ENCODE data around the gene PRKN. TPM values are rescaled to one million over a fixed set of nuclear protein-coding genes. Genes with fewer than 3 reads are reported as not detected.

Gene PRKN
- total and polyA plus RNA-seq, 4 experiments from 2014 or later: 0.50 to 5.3 (median 2.9) TPM

DNA sequence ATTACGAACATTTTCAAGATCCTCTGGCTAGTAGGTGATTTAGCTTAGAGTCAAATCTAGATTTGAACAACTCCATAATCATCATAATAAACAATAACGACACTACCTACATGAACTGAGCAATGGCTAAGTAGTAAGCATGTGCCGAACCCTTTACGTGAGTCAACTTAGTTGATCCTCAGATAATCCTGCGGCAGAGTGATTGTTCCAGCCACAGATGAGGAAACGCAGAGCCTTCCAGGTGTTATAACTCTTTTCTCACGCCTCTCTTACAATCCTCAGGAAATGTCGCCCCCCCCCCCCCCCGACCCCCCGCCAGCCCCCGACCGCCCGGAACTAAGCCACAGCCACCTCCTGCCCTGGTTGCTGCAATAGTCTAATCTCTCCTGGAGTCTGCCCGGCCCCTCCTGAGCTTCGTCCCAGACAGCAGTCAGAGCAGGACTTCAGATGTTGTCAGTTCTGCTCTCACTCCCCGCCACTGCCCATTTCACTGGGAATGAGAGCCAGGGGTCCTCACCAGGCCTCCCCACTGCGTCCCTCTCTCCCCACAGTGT is 1312.2 kb downstream of the PRKN start:
- Mint-ChIP-seq H3K4me1 (peaks cover 0 to 4% (median 0%) of the 10 kb centered on the region in 4 donors), H3K27me3 (peaks cover 7 to 10% of the 10 kb centered on the region in 2 donors), H3K27ac (no peak overlapping the region), H3K36me3 (no peaks in the 10 kb centered on the region), H3K4me3 (no peak overlapping the region), H3K9me3 (peaks cover 0 to 1% (median 0%) of the 10 kb centered on the region in 8 donors)
- DNase-seq: no peak
- Histone ChIP-seq H3K4me3 (ENCODE audit: low read length in 2 of 2) (no peak overlapping the region), H3K36me3 (ENCODE audit: insufficient read depth, low read length) (no peaks in the 10 kb centered on the region), H3K27me3 (ENCODE audit: insufficient read depth, low read length) (no peaks in the 10 kb centered on the region), H3K27ac (ENCODE audit: low read depth, low read length) (no peak overlapping the region), H3K4me1 (ENCODE audit: insufficient read depth, low read length) (no peaks in the 10 kb centered on the region), H3K9me3 (ENCODE audit: control insufficient read depth in 1 of 2, low read length in 2 of 2) (no peaks in the 10 kb centered on the region)
- intact Hi-C loops (cut with micrococcal nuclease): no loop called here
- ChIA-PET CTCF (ENCODE audit: partially characterized antibody) (no interaction called here), POLR2A (ENCODE audit: partially characterized antibody) (no interaction called here)

DNA sequence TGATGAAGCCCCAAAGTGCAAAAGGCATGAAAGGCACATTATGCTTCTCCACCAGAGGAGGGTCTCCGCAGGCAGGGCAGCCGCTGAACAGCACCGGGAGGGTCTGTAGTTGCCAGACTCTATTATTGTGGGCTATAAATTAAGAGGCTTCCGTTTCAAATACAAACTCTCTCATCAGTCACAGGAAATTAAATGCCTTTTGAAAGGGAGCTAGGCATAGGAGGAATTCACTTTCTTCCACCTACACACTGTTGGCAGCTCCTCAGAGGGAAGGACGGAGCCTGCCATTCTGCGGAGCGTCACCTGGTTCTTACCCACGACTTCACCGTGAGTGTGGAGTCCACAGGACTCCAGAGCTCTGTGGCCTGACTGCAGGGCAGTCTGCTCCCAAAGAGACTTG is 1312.9 kb downstream of the PRKN start:
- POLR2A ChIA-PET (ENCODE audit: partially characterized antibody): no interaction called here
- H3K4me1 ChIP-seq (ENCODE audit: insufficient read depth, low read length): no peaks in the 10 kb centered on the region
- no peak overlapping the region for H3K4me3 ChIP-seq (ENCODE audit: low read length in 2 of 2)
- intact Hi-C loops (cut with micrococcal nuclease): no loop called here
- H3K36me3 ChIP-seq (ENCODE audit: insufficient read depth, low read length): no peaks in the 10 kb centered on the region
- Mint-ChIP-seq H3K9me3 (peaks cover 0 to 4% (median 0%) of the 10 kb centered on the region in 8 donors), H3K27me3 (peaks cover 7 to 10% of the 10 kb centered on the region in 2 donors), H3K4me3 (no peak overlapping the region), H3K27ac (no peak overlapping the region), H3K36me3 (no peaks in the 10 kb centered on the region), H3K4me1 (peaks cover 0 to 4% (median 0%) of the 10 kb centered on the region in 4 donors)
- CTCF ChIA-PET (ENCODE audit: partially characterized antibody): no interaction called here
- DNase-seq: no peak
- H3K9me3 ChIP-seq (ENCODE audit: control insufficient read depth in 1 of 2, low read length in 2 of 2): no peaks in the 10 kb centered on the region
- H3K27me3 ChIP-seq (ENCODE audit: insufficient read depth, low read length): no peaks in the 10 kb centered on the region
- H3K27ac ChIP-seq (ENCODE audit: low read depth, low read length): no peak overlapping the region

DNA sequence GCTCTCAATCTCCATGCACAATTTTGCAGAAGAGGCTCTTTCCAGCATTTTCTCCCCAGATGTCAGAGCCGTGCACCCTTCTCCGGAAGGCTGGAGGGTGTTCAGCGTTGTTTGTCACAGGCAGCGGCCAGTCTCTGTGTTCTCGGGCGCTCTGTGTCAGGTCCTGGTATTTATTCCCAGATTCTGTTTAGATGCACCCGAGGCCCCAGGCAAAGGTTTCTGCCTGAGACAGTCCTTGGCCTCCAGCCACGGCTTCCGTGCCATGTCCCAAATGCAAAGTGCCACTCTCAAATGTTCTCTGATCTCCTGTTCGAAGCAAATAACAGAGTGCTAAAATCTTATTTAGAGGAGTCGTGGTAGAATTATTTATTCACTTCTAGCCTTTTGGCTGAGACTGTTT is 1313.4 kb downstream of the PRKN start:
- no peaks in the 10 kb centered on the region for H3K36me3 ChIP-seq (ENCODE audit: insufficient read depth, low read length)
- intact Hi-C loops (cut with micrococcal nuclease): no loop called here
- POLR2A ChIA-PET (ENCODE audit: partially characterized antibody): no interaction called here
- H3K4me1 ChIP-seq (ENCODE audit: insufficient read depth, low read length): no peaks in the 10 kb centered on the region
- no peak overlapping the region for H3K27ac Mint-ChIP-seq
- H3K4me3 Mint-ChIP-seq: no peak overlapping the region
- H3K27me3 ChIP-seq (ENCODE audit: insufficient read depth, low read length): no peaks in the 10 kb centered on the region
- DNase-seq: no peak
- H3K9me3 Mint-ChIP-seq: peaks cover 0 to 4% (median 0%) of the 10 kb centered on the region in 8 donors
- H3K4me1 Mint-ChIP-seq: peaks cover 0 to 4% (median 0%) of the 10 kb centered on the region in 4 donors
- no peaks in the 10 kb centered on the region for H3K9me3 ChIP-seq (ENCODE audit: control insufficient read depth in 1 of 2, low read length in 2 of 2)
- CTCF ChIA-PET (ENCODE audit: partially characterized antibody): no interaction called here
- peaks cover 7 to 10% of the 10 kb centered on the region in 2 donors for H3K27me3 Mint-ChIP-seq
- no peak overlapping the region for H3K27ac ChIP-seq (ENCODE audit: low read depth, low read length)
- no peaks in the 10 kb centered on the region for H3K36me3 Mint-ChIP-seq
- no peak overlapping the region for H3K4me3 ChIP-seq (ENCODE audit: low read length in 2 of 2)

DNA sequence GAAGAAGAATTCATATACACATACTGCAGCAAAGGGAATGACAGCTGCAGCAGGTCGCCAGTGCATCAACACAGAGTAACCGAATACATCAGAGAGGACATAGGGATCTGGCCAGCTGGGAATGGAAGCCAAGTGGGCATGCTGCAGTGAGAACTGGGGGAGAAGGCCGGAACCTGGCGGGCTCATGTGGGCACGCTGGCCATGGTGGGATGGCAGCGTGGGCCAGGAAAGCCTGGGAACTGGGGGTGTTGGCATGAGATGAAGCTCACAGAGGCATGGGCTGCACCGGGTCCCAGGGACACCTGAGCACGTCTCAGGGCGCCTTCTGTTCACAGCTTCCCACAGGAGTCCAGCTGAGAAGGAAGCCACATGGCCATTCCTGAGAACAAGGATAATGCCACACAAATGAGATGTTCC is 1314.2 kb downstream of the PRKN start:
- Mint-ChIP-seq H3K36me3 (no peaks in the 10 kb centered on the region), H3K27me3 (peaks cover 6 to 9% of the 10 kb centered on the region in 2 donors), H3K27ac (no peak overlapping the region), H3K9me3 (peaks cover 0 to 4% (median 0%) of the 10 kb centered on the region in 8 donors), H3K4me3 (no peak overlapping the region), H3K4me1 (peaks cover 0 to 1% (median 0%) of the 10 kb centered on the region in 4 donors)
- H3K4me3 ChIP-seq (ENCODE audit: low read length in 2 of 2): no peak overlapping the region
- H3K27me3 ChIP-seq (ENCODE audit: insufficient read depth, low read length): no peaks in the 10 kb centered on the region
- intact Hi-C loops (cut with micrococcal nuclease): no loop called here
- H3K4me1 ChIP-seq (ENCODE audit: insufficient read depth, low read length): no peaks in the 10 kb centered on the region
- H3K36me3 ChIP-seq (ENCODE audit: insufficient read depth, low read length): no peaks in the 10 kb centered on the region
- CTCF ChIA-PET (ENCODE audit: partially characterized antibody): interaction anchor here (1.1 kb wide), 1 partner anchor 19 kb away, joined by 4 read pairs; no protein-coding TSS in a partner anchor
- POLR2A ChIA-PET (ENCODE audit: partially characterized antibody): no interaction called here
- H3K27ac ChIP-seq (ENCODE audit: low read depth, low read length): no peak overlapping the region
- H3K9me3 ChIP-seq (ENCODE audit: control insufficient read depth in 1 of 2, low read length in 2 of 2): no peaks in the 10 kb centered on the region
- no peak for DNase-seq

DNA sequence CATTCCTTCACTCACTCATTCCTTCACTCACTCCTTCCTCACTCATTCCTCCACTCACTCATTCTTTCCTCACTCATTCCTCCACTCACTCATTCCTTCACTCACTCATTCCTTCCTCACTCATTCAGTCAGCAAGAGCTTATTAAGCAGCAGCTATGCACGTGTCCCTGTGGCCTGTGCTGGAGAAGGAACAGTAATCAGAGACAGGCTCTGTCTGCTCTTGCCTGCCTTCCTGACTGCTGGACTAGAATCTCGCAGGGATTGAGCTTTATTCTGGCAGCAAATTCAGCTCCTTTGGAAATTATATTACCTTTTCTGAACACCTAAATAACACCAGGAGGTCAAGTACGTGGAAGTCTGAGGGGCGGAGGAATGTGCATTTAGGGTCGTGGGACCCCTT is 1314.8 kb downstream of the PRKN start:
- Mint-ChIP-seq H3K27ac (no peak overlapping the region), H3K4me1 (no peaks in the 10 kb centered on the region), H3K27me3 (peaks cover 5 to 6% of the 10 kb centered on the region in 2 donors), H3K36me3 (no peaks in the 10 kb centered on the region), H3K9me3 (peaks cover 0 to 4% (median 0%) of the 10 kb centered on the region in 8 donors), H3K4me3 (no peak overlapping the region)
- CTCF ChIA-PET (ENCODE audit: partially characterized antibody): interaction anchor here (1.1 kb wide), 1 partner anchor 18 kb away, joined by 4 read pairs; no protein-coding TSS in a partner anchor
- Histone ChIP-seq H3K36me3 (ENCODE audit: insufficient read depth, low read length) (no peaks in the 10 kb centered on the region), H3K9me3 (ENCODE audit: control insufficient read depth in 1 of 2, low read length in 2 of 2) (no peaks in the 10 kb centered on the region), H3K4me1 (ENCODE audit: insufficient read depth, low read length) (no peaks in the 10 kb centered on the region), H3K4me3 (ENCODE audit: low read length in 2 of 2) (no peak overlapping the region), H3K27me3 (ENCODE audit: insufficient read depth, low read length) (no peaks in the 10 kb centered on the region), H3K27ac (ENCODE audit: low read depth, low read length) (no peak overlapping the region)
- DNase-seq: no peak
- intact Hi-C loops (cut with micrococcal nuclease): no loop called here
- POLR2A ChIA-PET (ENCODE audit: partially characterized antibody): no interaction called here

DNA sequence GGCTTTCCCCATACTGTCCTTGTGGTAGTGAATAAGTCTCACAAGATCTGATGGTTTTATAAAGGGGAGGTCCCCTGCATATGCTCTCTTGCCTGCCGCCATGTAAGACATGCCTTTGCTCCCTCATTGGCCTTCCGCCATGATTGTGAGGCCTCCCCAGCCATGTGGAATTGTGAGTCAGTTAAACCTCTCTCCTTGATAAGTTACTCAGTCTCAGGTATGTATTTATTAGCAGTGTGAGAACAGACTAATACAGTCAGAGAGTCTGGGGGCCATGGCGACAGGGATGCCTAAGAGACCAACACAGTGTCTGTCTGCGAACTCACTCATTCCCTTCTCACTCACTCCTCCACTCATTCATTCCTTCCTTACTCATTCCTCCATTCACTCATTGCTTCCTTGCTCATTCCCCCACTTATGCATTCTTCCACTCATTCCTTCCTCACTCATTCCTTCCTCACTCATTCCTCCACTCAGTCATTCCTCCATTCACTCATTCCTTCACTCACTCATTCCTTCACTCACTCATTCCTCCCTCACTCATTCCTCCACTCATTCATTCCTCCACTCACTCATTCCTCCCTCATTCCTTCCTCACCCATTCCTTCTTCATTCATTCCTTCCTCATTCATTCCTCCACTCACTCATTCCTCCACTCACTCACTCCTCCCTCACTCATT is 1316.2 kb downstream of the PRKN start:
- H3K4me3 Mint-ChIP-seq: no peak overlapping the region
- H3K36me3 ChIP-seq (ENCODE audit: insufficient read depth, low read length): no peaks in the 10 kb centered on the region
- POLR2A ChIA-PET (ENCODE audit: partially characterized antibody): no interaction called here
- H3K27ac Mint-ChIP-seq: no peak overlapping the region
- DNase-seq: no peak
- CTCF ChIA-PET (ENCODE audit: partially characterized antibody): no interaction called here
- H3K27ac ChIP-seq (ENCODE audit: low read depth, low read length): no peak overlapping the region
- no peaks in the 10 kb centered on the region for H3K4me1 ChIP-seq (ENCODE audit: insufficient read depth, low read length)
- H3K36me3 Mint-ChIP-seq: no peaks in the 10 kb centered on the region
- H3K9me3 ChIP-seq (ENCODE audit: control insufficient read depth in 1 of 2, low read length in 2 of 2): no peaks in the 10 kb centered on the region
- peaks cover 0 to 4% (median 0%) of the 10 kb centered on the region in 8 donors for H3K9me3 Mint-ChIP-seq
- H3K4me3 ChIP-seq (ENCODE audit: low read length in 2 of 2): no peak overlapping the region
- H3K4me1 Mint-ChIP-seq: no peaks in the 10 kb centered on the region
- H3K27me3 ChIP-seq (ENCODE audit: insufficient read depth, low read length): no peaks in the 10 kb centered on the region
- intact Hi-C loops (cut with micrococcal nuclease): no loop called here
- peaks cover 3 to 5% of the 10 kb centered on the region in 2 donors for H3K27me3 Mint-ChIP-seq

DNA sequence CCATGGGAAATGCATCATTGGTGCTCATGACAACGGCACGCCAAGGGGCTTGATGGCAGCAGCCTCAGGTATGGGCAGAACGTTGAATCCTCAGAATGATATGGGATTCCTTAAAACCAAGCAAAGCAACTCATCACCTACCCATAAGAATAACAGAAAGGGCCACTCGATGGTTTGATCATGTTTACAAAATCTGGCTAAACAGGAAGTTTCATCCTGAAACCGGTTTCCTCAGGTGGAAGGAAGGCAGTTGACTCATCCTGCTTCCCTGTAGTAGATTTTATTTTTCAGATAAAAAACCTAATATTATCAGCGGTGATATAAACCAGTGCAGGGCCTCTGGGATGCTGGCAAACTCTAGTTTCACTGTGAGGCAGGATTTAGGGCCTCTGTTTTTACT is 1316.8 kb downstream of the PRKN start:
- CTCF ChIA-PET (ENCODE audit: partially characterized antibody): interaction anchor here (0.8 to 1.2 kb wide), 3 partner anchors 8 to 40 kb away, joined by 3 to 4 read pairs (median 3); no protein-coding TSS in a partner anchor
- Mint-ChIP-seq H3K4me3 (no peak overlapping the region), H3K27me3 (no peaks in the 10 kb centered on the region), H3K36me3 (no peaks in the 10 kb centered on the region), H3K9me3 (peaks cover 0 to 4% (median 0%) of the 10 kb centered on the region in 8 donors), H3K27ac (peak overlapping the region in 1 of 7 donors; percentile 14), H3K4me1 (no peaks in the 10 kb centered on the region)
- Histone ChIP-seq H3K4me1 (ENCODE audit: insufficient read depth, low read length) (no peaks in the 10 kb centered on the region), H3K9me3 (ENCODE audit: control insufficient read depth in 1 of 2, low read length in 2 of 2) (no peaks in the 10 kb centered on the region), H3K27ac (ENCODE audit: low read depth, low read length) (no peak overlapping the region), H3K36me3 (ENCODE audit: insufficient read depth, low read length) (no peaks in the 10 kb centered on the region), H3K4me3 (ENCODE audit: low read length in 2 of 2) (no peak overlapping the region), H3K27me3 (ENCODE audit: insufficient read depth, low read length) (no peaks in the 10 kb centered on the region)
- intact Hi-C loops (cut with micrococcal nuclease): no loop called here
- POLR2A ChIA-PET (ENCODE audit: partially characterized antibody): no interaction called here
- DNase-seq: no peak
